ENCODE results near the gene PXYLP1.
"Not testable (repeated sequence)": the region's sequence is repeated elsewhere in the genome, so short reads cannot be mapped to it uniquely, and the experiment has no call there.

Gene PXYLP1

DNA sequence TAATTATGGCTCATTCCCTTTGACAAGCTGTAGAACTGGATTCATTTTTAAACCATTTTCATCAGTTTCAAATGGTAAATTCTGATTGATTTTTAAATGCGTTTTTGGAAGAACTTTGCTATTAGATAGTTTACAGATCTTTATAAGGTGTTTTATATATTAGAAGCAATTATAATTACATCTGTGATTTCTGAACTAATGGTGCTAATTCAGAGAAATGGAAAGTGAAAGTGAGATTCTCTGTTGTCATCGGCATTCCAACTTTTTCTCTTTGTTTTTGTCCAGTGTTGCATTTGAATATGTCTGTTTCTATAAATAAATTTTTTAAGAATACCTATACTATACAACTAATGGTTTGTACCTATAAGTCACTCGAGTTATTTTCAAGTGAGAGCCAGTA, 62.7 kb downstream of the PXYLP1 start:
- no peaks in the 10 kb centered on the region for H3K27me3 ChIP-seq (ENCODE audit: insufficient read depth, low read length)
- peak overlapping the region; percentile 98 for H2AFZ ChIP-seq (ENCODE audit: low read length, unreplicated experiment)
- H3K36me3 ChIP-seq (ENCODE audit: insufficient read depth, low read length), result no peaks in the 10 kb centered on the region
- H3K4me1 ChIP-seq (ENCODE audit: control insufficient read depth, insufficient read depth, low read length, unreplicated experiment), result peaks cover 9% of the 10 kb centered on the region
- H3K27ac ChIP-seq (ENCODE audit: low read depth, low read length), result peak overlapping the region; percentile 88
- H3K4me3 ChIP-seq (ENCODE audit: low read depth, low read length), result peak overlapping the region; percentile 78
- no peaks in the 10 kb centered on the region for H3K79me2 ChIP-seq (ENCODE audit: control insufficient read depth, insufficient read depth, low read length, unreplicated experiment)

DNA sequence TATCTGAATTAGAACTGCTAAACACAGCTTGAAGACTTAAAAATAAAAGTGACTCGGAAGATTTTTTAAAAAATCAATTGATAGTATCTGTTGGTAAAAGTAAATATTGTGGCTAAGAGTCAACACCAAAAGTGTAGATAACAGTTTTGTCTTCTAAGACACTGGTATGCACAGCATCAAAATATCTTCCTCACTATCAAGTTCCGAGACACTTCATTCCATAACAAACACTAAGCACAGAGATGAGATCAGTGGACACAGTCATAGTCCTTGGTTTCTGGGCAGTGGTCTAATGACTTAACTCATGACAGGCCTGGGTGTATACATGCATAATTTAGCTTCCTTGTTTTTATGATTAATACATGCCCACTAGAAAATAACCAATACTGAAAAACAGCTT, 63.2 kb downstream of the PXYLP1 start:
- Histone ChIP-seq H3K36me3 (ENCODE audit: insufficient read depth, low read length) (no peaks in the 10 kb centered on the region), H3K4me1 (ENCODE audit: control insufficient read depth, insufficient read depth, low read length, unreplicated experiment) (peaks cover 9% of the 10 kb centered on the region), H3K27ac (ENCODE audit: low read depth, low read length) (peak overlapping the region; percentile 88), H3K4me3 (ENCODE audit: low read depth, low read length) (peak overlapping the region; percentile 78), H3K27me3 (ENCODE audit: insufficient read depth, low read length) (no peaks in the 10 kb centered on the region), H2AFZ (ENCODE audit: low read length, unreplicated experiment) (peak overlapping the region; percentile 63), H3K79me2 (ENCODE audit: control insufficient read depth, insufficient read depth, low read length, unreplicated experiment) (no peaks in the 10 kb centered on the region)

DNA sequence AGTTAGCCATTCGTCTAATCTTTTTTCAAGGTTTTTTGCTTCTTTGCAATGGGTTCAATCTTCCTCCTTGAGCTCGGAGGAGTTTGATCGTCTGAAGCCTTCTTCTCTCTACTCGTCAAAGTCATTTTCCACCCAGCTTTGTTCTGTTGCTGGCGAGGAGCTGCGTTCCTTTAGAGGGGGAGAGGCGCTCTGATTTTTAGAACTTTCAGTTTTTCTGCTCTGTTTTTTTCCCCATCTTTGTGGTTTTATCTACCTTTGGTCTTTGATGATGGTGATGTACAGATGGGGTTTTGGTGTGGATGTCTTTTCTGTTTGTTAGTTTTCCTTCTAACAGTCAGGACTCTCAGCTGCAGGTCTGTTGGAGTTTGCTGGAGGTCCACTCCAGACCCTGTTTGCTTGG, 68.8 kb downstream of the PXYLP1 start:
- not testable (repeated sequence) for H3K4me3 ChIP-seq (ENCODE audit: low read depth, low read length); H2AFZ ChIP-seq (ENCODE audit: low read length, unreplicated experiment); H3K27ac ChIP-seq (ENCODE audit: low read depth, low read length); H3K27me3 ChIP-seq (ENCODE audit: insufficient read depth, low read length); H3K79me2 ChIP-seq (ENCODE audit: control insufficient read depth, insufficient read depth, low read length, unreplicated experiment); H3K36me3 ChIP-seq (ENCODE audit: insufficient read depth, low read length)
- H3K4me1 ChIP-seq (ENCODE audit: control insufficient read depth, insufficient read depth, low read length, unreplicated experiment), result peaks cover 11% of the 10 kb centered on the region

DNA sequence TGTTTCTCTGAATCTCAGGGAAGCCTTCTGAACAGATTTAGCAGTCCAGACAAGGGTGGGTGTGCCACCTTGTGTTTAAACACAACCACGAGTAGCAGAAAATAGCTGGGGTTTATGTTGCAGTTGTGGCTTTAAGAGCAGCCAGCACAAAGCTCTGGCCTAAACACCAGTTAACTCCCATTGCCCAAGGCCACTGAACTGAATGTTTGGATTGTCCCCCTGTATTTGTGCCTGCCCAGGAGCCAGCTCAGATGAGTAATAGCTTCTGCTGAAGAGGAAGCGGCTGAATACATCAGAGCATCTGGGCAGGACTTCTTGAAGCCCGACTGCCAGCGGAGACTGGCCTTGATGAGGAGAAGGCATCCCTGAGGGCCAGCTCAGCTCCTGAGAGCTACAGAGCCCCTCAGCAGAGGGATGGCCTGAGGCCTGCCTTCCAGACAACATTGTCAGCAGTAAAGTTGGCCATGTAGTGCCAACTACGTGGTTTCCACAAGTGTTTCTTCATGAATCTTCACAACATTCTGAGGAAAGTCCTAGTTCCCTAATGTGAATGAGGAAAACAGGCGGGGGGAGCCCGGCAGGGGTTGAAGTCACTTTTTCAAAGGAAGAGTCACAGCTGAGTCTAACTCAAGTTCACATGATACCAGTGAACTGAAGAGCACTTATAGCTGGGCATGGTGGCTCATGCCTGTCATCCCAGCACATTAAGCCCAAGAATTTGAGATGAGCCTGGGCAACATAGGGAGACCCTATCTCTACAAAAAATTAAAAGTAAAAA, 70.9 kb downstream of the PXYLP1 start:
- Histone ChIP-seq H3K4me3 (ENCODE audit: low read depth, low read length) (no peak overlapping the region), H3K36me3 (ENCODE audit: insufficient read depth, low read length) (no peaks in the 10 kb centered on the region), H3K27ac (ENCODE audit: low read depth, low read length) (no peak overlapping the region), H3K27me3 (ENCODE audit: insufficient read depth, low read length) (no peaks in the 10 kb centered on the region), H2AFZ (ENCODE audit: low read length, unreplicated experiment) (no peak overlapping the region), H3K79me2 (ENCODE audit: control insufficient read depth, insufficient read depth, low read length, unreplicated experiment) (no peaks in the 10 kb centered on the region), H3K4me1 (ENCODE audit: control insufficient read depth, insufficient read depth, low read length, unreplicated experiment) (peaks cover 11% of the 10 kb centered on the region)

DNA sequence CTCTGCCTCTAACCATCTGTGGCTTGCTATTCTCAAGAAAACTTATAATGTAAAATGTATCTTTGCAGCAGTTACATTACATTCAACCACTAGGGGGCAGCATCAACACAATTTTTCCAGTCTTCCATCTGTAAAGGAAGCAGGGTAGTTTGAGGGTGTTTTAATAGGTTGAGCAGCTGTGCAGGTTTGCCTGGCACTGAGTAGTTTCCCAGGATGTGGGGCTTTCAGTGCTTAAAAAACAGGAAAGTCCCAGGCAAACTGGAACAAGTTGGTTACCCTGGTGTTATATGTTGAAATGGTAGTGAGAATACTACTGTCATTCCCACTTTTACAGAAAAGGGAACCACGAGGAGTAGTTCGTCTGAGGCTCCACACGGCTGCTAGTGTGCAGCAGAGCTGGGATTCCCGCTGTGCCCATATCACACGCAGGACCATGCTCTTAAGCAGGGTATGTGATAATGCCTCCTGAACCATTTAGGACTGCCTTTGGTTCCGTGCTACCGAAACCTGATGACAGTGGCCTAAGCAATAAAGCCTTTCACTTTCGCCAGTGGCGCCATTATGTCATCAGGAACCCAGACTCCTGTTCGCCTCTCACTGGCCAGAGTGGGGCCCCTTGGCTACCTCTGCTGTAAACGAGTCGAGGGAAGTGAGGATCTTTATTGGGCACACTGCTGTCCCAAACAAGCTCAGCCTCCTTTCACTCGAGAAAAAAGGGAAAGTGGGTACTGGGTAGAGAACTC, 72.0 kb downstream of the PXYLP1 start:
- no peaks in the 10 kb centered on the region for H3K36me3 ChIP-seq (ENCODE audit: insufficient read depth, low read length)
- no peak overlapping the region for H3K27ac ChIP-seq (ENCODE audit: low read depth, low read length)
- no peaks in the 10 kb centered on the region for H3K79me2 ChIP-seq (ENCODE audit: control insufficient read depth, insufficient read depth, low read length, unreplicated experiment)
- H3K27me3 ChIP-seq (ENCODE audit: insufficient read depth, low read length), result no peaks in the 10 kb centered on the region
- H3K4me1 ChIP-seq (ENCODE audit: control insufficient read depth, insufficient read depth, low read length, unreplicated experiment), result peaks cover 11% of the 10 kb centered on the region
- no peak overlapping the region for H3K4me3 ChIP-seq (ENCODE audit: low read depth, low read length)
- peak overlapping the region; percentile 80 for H2AFZ ChIP-seq (ENCODE audit: low read length, unreplicated experiment)

DNA sequence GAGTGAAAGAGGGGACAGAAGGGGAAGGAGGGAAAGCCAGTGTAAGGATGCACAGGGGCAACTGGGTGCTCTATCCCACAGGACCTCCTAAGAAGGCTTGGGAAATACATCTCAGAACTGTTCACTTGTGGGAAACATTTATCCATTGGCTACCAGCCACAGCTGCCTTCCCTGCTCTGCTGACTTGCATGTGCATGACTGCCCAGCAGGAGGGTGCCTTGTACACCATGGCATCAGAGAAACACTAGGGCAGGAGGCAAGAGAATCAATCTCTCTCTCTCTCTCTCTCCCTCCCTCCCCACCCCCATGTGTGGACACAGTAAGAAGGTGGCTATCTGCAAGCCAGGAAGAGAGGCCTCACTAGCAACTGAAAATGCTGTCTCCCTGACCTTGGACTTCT, 73.8 kb downstream of the PXYLP1 start:
- no peak overlapping the region for H3K4me3 ChIP-seq (ENCODE audit: low read depth, low read length)
- no peak overlapping the region for H3K27ac ChIP-seq (ENCODE audit: low read depth, low read length)
- no peaks in the 10 kb centered on the region for H3K36me3 ChIP-seq (ENCODE audit: insufficient read depth, low read length)
- H3K79me2 ChIP-seq (ENCODE audit: control insufficient read depth, insufficient read depth, low read length, unreplicated experiment), result no peaks in the 10 kb centered on the region
- H2AFZ ChIP-seq (ENCODE audit: low read length, unreplicated experiment), result no peak overlapping the region
- H3K4me1 ChIP-seq (ENCODE audit: control insufficient read depth, insufficient read depth, low read length, unreplicated experiment), result peaks cover 11% of the 10 kb centered on the region
- no peaks in the 10 kb centered on the region for H3K27me3 ChIP-seq (ENCODE audit: insufficient read depth, low read length)

DNA sequence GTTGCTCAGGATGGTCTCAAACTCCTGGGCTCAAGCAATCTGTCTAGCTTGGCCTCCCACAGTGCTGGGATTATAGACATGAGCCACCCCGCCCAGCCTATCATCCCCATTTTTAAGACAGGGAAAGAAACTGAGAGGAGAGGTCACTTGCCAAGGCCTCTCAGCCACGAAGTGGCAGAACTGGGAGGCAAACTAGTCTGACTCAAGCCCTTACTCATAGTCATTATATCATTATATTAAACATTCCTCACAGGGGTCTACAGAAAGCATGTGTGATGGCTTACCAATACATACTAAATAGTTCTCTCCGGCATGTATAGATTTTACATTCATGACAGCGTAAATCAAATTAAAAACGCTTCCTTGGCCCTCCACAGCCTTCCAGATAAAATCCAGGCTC, 74.7 kb downstream of the PXYLP1 start:
- Histone ChIP-seq H2AFZ (ENCODE audit: low read length, unreplicated experiment) (no peak overlapping the region), H3K27ac (ENCODE audit: low read depth, low read length) (no peak overlapping the region), H3K4me3 (ENCODE audit: low read depth, low read length) (no peak overlapping the region)

DNA sequence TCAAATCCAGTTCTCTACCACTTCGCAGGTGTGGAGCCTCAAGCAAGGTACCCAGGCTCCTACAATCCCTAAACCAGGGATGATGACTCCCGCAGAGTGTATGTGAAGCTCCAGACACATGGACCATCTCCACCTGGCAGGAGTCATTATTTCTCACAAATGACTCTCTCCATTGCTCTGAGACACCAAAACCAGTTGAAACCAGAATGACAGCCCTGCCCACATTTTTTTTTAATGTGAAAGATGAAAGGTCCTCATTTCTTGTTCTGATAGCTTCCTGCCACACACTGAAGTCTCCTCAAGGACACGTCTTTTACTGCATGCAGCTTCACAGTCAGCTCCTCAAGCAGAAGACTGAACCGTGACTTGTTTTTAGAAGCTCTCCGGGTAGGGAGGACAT, 75.3 kb downstream of the PXYLP1 start:
- Histone ChIP-seq H3K4me3 (ENCODE audit: low read depth, low read length) (no peak overlapping the region), H3K36me3 (ENCODE audit: insufficient read depth, low read length) (no peaks in the 10 kb centered on the region), H3K27ac (ENCODE audit: low read depth, low read length) (no peak overlapping the region), H2AFZ (ENCODE audit: low read length, unreplicated experiment) (no peak overlapping the region), H3K27me3 (ENCODE audit: insufficient read depth, low read length) (no peaks in the 10 kb centered on the region), H3K79me2 (ENCODE audit: control insufficient read depth, insufficient read depth, low read length, unreplicated experiment) (no peaks in the 10 kb centered on the region), H3K4me1 (ENCODE audit: control insufficient read depth, insufficient read depth, low read length, unreplicated experiment) (peaks cover 17% of the 10 kb centered on the region)

More for the DNA sequence above, 74.7 kb downstream of the PXYLP1 start:
- H3K4me1 ChIP-seq (ENCODE audit: control insufficient read depth, insufficient read depth, low read length, unreplicated experiment), result peaks cover 16% of the 10 kb centered on the region
- H3K27me3 ChIP-seq (ENCODE audit: insufficient read depth, low read length), result no peaks in the 10 kb centered on the region
- H3K79me2 ChIP-seq (ENCODE audit: control insufficient read depth, insufficient read depth, low read length, unreplicated experiment), result no peaks in the 10 kb centered on the region
- no peaks in the 10 kb centered on the region for H3K36me3 ChIP-seq (ENCODE audit: insufficient read depth, low read length)

DNA sequence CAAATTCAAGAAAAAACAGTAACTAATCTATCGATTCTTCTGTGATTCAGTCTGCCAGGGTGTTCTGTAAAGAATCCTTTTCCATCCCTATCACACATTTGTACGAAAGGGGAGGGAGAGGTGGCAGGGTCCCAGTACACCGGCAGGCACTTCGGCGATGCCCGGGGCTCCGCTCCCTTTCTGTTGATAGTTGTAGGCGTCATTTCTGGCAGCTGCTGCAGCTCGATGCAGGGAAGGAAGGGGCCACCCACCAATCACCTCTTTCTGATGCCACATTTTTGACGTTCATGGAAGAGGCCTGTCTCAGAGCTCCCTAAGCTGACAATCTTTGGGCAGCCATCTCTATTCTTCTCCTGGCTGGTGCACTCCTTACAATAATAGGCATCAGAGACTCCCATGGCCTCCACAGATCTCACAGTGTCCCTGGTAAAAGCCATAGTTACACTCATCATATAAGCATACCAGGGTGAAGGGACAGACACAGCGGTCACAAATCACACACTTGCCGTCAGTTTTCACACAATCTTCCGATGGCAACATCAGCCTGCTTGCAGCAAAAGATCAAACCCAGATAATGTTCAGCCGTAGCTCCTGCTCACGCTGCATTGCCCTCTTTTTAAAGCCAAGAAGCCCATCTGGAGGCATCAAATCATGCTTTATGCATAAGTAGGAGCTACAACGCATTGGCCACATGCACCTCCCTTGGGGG, 75.9 kb downstream of the PXYLP1 start:
- Histone ChIP-seq H3K4me3 (ENCODE audit: low read depth, low read length) (no peak overlapping the region), H2AFZ (ENCODE audit: low read length, unreplicated experiment) (no peak overlapping the region), H3K79me2 (ENCODE audit: control insufficient read depth, insufficient read depth, low read length, unreplicated experiment) (no peaks in the 10 kb centered on the region), H3K27ac (ENCODE audit: low read depth, low read length) (no peak overlapping the region), H3K27me3 (ENCODE audit: insufficient read depth, low read length) (no peaks in the 10 kb centered on the region), H3K36me3 (ENCODE audit: insufficient read depth, low read length) (no peaks in the 10 kb centered on the region), H3K4me1 (ENCODE audit: control insufficient read depth, insufficient read depth, low read length, unreplicated experiment) (peaks cover 20% of the 10 kb centered on the region)

DNA sequence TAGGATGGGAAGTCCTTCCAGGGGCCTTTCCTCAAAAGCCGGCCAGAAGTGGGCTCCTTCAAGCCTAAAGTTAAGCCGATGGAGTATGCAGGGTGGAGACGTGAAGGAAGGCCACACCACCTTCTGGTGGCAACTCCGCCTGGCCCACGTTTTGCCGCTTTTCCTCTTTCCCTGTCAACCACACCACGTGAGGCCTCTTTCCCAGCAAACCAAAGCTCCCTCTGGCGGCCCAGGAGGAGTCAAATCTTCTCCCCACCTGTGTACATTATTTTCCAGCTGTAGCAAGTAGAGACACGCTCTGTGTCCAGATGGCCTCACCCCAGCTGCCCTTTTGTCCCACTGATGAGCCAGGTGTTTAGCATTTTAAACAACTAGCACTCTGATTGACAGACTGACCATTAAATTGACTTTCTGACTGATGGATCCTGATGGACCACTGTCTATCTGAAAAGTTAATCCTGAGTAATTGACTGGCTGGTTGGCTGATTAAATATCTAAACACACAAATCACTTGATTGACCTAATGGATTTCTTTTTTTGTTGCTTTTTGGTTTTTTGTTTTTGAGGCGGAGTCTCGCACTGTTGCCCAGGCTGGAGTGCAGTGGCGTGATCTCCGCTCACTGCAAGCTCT, 77.1 kb downstream of the PXYLP1 start:
- H3K27me3 ChIP-seq (ENCODE audit: insufficient read depth, low read length), result no peaks in the 10 kb centered on the region
- H3K79me2 ChIP-seq (ENCODE audit: control insufficient read depth, insufficient read depth, low read length, unreplicated experiment), result no peaks in the 10 kb centered on the region
- no peak overlapping the region for H3K4me3 ChIP-seq (ENCODE audit: low read depth, low read length)
- H3K4me1 ChIP-seq (ENCODE audit: control insufficient read depth, insufficient read depth, low read length, unreplicated experiment), result peaks cover 13% of the 10 kb centered on the region
- no peak overlapping the region for H2AFZ ChIP-seq (ENCODE audit: low read length, unreplicated experiment)
- no peak overlapping the region for H3K27ac ChIP-seq (ENCODE audit: low read depth, low read length)
- no peaks in the 10 kb centered on the region for H3K36me3 ChIP-seq (ENCODE audit: insufficient read depth, low read length)
